NCI-H748 (cell line): ENCODE results near the gene XBP1.
A peak's percentile ranks its signal among the peaks of the same experiment; 100 is the strongest.
"Not testable (repeated sequence)": the region's sequence is repeated elsewhere in the genome, so short reads cannot be mapped to it uniquely, and the experiment has no call there.

Experiments
- DNase-seq: peaks from one replicate; lab custom pipeline; 2025; ENCODE audit not compliant: unreplicated experiment; lab: John Stamatoyannopoulos, UW

The XBP1 gene

DNA sequence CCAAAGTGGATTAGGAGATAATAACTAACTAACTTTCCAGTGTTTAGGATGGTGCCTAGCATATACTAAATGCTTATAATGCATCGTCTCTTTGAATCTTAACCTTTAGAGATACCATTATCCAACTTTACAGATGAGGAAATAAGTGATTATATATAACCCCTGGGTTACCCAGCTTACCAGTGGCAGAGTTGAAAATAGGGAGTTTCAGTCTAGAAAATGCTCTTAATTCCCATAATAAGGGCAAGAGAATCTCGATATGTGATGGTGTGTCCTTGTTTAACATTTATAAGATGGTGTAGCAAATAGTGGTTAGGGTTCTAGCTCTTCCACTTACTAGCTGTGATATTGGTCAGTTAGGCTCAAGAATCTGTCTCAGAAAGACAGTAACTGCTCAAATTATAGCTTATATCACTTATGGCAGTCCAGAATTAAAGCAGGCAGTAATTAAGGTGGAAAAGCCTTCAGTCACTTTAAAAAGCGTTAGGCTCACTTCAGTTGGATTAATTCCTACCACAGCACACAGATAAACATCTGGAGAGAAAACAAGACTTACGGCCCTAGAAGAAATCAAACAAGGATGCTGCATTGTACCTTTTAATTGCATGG, 6.3 kb downstream of the XBP1 start:
- DNase-seq = no peak

DNA sequence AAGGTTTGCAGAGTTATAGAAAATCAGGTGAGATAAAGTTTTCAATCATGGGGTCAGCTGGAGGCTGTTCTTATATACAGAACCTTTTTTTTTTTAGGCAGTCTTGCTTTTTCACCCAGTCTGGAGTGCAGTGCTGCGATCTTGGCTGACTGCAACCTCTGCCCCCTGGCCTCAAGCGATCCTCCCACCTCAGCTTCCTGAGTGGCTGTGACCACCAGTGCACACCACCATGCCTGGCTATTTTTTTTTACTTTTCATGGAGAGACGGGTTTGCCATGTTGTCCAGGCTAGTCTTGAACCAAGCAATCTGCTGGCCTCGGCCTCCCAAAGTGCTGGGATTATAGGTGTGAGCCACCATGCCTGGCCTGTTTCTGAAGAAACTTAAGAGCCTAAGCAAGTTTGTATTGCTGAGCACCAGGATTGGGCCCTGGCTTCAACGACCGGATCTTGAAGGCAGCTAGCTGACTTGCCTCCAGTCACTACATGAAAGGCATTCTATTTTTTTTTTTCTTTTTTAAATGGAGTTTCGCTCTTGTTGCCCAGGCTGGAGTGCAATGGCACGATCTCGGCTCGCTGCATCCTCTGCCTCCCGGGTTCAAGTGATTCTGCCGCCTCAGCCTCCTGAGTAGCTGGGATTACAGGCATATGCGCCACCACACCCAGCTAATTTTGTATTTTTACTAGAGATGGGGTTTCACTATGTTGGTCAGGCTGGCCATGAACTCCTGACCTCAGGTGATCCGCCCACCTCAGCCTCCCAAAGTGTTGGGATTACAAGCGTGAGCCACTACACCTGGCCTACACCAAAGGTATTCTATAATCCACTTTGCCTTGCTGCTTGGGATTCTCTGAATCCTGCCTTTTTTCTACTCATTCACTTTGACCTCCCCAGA, 7.6 kb downstream of the XBP1 start:
- DNase-seq = no peak

DNA sequence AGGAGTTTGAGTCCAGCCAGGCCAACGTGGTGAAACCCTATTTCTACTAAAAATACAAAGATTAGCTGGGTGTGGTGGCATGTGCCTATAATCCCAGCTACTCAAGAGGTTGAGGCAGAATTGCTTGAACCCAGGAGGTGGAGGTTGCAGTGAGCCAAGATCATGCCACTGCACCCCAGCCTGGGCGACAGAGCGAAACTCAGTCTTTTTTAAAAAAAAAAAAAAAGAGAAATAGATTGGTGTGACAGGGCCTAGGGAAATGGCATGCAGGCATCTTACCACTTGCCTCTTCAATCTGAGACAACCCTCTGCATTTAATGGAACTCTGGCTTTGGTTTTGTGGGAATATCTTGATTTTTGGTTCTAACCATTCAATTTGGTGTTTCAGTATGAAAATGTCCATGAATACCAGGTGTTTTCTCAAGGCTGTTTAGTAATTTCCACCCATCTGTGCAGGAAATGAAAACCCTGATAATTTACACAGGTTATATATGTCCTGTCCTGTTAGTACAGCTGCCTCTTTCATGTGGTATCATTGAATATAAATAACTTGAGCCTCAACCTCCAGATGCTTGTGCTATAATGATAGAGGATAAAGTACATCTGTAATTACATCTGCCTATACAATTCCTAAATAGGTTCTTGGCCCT, 8.4 kb downstream of the XBP1 start:
- DNase-seq = peak; percentile 4

DNA sequence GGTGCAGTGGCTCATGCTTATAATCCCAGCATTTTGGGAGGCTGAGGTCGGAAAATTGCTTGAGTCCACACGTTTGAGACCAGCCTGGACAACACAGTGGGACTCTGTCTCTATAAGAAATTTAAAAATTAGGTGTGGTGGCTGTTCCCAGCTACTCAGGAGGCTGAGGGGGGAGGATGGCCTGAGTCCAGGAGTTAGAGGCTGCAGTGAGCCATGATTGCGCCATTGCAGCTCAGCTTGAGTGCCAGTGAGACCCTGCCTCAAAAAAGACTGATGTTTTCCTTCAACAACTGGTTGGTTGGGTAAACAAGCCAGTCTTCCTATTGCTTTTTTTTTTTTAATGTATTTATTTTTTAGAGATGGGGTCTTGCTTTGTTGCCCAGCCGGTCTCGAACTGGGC, 9.2 kb downstream of the XBP1 start:
- DNase-seq = no peak

DNA sequence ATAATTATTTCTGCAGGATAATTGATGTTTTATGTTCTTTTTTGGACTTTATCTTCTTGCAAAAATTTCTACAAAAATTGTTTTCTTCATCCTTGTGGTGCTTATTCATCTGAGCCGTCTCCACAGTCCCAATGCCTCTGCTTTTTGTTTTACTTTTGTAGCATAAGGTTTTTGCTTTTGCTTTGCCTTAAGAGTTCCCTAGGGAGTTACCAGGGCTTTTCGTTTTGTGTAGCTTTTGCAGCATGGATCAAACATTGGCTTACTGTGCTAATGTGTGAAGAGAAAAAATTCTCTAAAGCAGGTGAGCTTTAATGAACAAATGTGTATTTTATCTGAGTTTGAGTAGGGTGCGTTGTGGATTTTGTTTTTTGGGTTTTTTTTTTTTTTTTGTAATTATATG, 11.8 kb downstream of the XBP1 start:
- DNase-seq = no peak

DNA sequence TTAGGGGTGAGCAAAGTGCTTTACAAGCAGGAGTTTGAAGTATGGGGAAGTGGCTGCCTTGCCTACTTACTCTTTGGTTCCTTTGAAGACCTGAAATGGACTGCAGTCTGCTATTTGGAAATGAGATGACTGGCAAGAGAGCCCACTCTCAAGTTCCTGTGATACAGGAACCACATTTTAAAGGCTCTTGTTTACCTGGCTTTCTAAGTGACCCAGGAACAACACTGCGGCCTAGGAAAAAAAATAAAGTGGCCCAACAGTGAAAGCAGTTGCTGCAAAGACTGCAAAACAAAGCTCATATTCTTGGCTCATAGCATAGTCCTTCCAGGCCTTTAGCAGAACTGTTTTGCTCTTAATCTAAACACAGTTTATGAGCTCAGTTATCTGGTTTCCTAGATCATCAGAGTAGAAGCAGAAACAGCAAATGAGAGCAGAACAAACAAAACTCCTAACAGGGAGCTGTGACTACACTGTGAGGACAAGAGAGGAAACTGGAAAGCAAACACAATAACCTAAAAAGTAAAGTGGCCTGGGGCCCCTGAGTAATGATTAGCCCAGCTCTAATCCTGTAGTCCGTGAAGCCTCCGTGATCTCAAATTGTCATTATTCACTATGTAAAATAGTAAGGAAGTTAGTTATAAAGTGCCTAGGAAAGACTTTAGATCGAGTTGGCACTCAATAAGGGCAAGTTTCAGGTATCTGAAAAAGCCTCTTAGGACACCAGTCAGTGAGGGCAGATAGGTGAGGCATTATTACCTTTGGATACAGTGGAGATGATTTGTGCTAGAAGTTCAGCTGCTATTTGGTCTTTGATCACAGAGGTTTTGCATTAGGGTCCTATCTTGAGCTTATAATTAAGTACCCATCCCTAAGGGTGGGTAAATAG, 16.3 kb downstream of the XBP1 start:
- DNase-seq = no peak

DNA sequence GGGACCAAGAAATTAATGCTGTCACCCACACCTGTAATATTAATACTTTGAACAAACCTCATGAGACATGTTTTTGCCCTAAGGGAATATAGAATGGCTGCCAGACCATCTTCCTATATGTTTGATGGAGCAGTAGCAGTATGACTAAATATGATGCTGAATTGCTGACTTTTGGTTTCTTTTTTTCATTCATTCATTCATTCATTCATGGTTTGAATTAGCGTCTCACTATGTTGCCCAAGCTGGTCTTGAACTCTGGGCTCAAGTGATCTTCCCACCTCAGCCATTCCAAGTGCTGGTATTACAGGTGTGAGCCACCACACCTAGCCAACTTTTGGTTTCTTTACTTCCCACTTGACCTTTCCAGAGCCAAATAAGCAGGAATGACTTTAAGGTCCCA, 20.1 kb downstream of the XBP1 start:
- DNase-seq = no peak

DNA sequence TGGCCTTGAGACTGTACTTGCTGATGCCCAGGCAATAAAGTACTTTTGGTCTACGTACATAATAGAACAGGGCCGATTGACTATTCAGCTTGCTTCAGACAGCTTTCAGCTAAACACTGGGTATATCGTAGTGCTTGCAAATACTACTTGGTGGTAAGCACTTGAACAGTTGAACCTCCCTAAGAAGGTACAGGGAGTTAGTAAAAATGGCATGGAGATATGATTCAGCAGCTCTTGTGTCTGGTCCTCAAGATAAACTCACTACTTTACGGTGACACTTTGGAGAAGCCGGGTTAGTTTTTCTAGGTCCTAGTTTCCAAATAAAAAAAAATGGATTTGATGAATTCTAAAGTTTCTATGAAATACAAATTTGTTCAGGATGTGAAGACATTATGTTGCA, 20.5 kb downstream of the XBP1 start:
- no peak for DNase-seq

DNA sequence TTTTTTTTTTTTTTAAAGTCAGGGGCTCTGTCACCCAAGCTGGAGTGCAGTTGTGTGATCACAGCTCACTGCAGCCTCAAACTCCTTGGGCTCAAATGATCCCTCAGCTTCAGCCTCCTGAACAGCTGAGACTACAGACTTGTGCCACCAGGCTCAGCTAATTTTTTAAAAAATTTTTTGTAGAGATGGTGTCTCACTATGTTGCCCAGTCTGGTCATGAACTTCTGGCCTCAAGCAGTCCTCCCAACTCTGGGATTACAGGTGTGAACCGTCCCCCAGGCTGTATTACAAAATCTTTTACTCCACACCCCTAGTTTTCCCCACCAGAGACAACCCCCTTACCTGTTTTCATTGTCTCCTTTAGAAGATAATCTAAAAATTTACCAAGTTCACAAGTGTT, 26.0 kb downstream of the XBP1 start:
- no peak for DNase-seq

DNA sequence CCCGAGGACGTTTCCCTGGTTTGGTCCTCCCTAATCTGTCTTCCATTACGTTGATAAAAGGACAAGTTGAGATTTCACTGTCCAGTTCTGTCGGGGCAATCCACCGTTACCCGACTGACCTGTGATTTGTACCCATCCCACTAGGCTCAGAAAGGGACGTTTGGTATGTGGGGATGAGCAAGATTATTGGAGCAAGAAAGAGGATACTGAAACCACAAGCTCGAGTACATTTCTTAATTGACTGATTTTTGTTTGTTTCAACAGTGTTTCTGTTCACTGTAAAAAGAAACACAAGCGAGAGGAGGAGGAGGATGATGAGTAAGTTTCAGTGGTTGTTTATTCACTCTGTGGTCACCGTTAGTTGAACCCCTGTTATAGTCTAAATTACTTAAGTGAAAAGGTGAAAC, 26.9 kb downstream of the XBP1 start:
- no peak for DNase-seq

DNA sequence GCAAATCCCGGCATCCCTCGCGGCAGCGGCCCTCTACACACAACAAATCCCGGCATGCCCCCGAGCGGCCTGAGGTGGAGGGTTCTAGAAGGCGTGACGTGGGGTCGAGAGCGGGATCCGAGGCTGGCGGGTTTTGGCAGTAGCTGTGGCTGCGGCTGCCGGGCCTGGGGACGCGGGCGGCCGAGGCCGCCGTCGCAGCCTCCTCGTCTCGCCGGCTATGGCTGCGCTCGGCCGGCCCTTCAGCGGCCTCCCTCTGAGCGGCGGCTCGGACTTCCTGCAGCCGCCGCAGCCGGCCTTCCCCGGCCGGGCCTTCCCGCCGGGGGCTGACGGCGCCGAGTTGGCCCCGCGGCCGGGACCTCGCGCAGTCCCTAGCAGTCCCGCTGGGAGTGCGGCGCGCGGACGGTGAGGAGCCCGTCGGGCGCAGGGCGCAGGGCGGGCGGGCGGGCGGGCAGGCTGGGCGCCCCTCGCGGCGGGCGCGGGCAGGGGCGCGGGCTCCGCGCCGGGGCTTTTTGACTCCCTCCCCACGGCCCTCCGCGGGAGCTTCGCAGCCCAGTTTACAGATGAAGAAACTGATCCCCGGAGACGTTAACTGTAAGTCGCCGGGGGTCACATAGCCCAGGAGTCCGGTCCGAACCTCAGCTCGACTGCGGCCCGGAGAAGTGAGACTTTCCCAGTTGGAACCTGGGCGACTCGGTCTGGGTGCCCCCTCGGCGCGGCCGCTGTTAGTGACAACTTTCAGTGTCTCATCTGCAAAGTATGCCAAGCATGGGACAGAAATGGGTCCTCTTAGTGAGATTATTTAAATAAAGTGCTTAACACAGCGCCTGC, 27.5 kb downstream of the XBP1 start, which contains the start of gene CCDC117:
CCDC117 (plus strand) TSS at position 63 of the 828 bp plus-strand sequence; CDS start at position 218, 155 bp downstream.
- peak; percentile 92 for DNase-seq

DNA sequence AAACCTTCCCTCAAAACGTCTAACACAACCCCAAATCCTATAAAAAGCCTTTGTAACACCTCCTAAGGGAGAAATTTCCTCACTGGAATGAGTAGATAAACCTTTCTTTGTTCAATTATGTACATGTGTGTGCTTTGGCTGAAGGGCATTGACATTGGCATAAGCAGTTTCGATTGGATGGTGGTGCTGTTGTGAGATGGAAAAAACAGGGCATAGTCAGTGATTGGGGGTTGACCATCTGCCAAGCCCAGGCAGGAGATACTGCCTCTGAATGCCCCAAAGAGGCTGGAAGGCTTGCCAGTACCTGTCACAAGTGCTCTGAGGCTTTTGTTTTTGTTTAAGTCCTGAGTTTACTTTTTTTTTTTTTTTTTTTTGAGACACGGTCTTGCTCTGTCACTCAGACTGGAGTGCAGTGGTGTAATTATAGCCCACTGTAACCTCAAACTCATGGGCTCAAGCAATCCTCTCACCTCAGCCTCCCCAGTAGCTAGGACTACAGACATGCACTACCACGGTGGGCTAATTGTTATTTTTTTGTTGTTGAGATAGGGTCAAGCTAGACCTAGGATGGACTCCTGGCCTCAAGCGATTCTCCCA, 29.1 kb downstream of the XBP1 start:
- no peak for DNase-seq

DNA sequence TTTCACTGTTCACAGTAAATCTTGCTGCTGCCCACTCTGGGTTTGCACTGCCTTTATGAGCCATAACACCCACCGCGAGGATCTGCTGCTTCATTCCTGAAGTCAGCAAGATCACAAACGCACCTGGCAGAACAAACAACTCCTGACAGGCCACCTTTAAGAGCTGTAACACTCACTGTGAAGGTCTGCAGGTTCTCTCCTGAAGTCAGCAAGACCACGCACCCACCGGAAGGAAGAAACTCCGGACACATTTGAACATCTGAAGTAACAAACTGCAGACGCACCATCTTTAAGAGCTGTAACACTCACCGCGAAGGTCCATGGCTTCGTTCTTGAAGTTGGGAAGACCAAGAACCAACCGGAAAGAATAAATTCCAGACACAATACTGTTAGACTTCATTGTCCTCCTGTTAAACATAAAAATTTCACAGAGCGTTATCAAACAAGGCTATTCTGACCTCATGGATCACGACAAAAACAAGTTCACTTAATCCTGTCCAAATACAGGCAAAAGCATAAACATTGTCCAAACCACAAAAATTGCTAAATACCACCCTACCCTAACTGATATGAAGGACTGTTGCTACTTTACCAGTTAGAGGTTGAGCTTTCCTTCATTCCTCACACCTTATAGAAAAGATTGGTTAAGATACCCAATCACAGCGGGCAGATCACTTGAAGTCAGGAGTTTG, 30.8 kb downstream of the XBP1 start:
- DNase-seq = no peak

DNA sequence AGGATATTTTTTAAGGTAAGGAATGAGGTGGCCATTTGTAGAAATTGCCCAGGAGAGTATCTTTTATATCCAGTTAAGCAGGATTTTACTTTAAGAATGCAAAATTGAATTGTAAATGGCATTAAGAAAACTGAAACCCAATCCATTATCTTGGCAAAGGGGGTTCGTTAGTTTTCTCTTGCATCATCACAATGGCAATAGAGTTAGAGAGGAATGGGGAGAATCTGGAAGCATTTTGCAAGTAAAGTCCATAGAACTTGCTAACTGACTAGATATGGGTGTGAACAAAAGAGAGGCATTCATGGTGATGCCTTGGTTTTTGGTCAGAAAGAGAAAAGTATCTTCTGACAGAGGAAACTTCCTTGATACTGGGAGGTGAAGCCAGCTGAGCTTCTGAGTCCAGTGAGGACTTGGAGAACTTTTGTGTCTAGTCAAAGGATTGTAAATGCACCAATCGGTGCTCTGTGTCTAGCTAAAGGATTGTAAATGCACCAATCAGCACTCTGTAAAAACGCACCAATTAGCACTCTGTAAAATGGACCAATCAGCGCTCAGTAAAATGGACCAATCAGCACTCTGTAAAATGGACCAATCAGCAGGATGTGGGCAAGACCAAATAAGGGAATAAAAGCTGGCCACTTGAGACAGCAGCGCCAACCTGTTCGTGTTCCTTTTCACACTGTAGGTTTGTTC, 31.5 kb downstream of the XBP1 start:
- peak; percentile 11 for DNase-seq

DNA sequence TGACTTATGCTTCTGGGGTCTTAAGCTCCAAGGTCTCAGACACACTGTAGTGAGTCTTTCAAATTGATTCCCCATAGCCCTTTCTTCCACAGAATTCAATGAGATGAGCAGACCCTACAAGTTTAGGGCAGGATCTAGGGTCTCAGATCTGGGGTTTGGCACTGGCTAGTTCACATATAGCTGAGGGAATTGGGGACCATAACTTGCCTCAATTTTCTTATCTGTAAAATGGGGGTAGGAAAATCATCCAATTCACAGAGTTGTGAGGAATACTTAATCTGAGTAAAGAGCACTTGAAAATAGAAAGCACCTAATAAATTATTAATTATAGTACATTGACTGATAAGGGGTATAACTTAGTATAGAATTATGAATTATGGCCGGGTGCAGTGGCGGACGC, 33.7 kb downstream of the XBP1 start:
- no peak for DNase-seq

DNA sequence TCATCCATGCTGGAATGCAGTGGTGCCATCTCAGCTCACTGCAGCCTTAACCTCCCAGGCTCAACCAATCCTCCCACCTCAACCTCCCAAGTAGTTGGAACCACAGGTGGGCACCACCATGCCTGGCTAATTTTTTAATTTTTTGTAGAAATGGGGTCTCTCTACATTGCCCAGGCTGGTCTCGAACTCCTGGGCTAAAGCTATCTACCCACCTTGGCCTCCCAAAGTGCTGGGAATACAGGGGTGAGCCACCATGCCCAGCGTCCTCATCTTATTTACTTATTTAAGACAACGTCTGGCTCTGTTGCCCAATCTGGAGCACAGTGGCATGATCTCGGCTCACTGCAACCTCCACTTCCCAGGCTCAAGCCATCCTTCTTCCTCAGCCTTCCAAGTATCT, 38.4 kb downstream of the XBP1 start:
- not testable (repeated sequence) for DNase-seq

DNA sequence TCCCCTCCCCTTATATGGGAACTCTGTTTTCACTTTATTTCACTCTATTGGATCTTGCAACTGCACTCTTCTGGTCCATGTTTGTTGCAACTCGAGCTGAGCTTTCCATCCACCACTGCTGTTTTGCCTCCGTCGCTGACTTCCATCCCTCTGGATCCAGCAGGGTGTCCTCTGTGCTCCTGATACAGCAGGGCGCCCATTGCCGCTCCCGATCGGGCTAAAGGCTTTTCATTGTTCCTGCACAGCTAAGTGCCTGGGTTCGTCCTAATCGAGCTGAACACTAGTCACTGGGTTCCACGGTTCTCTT, 39.0 kb downstream of the XBP1 start:
- no peak for DNase-seq

DNA sequence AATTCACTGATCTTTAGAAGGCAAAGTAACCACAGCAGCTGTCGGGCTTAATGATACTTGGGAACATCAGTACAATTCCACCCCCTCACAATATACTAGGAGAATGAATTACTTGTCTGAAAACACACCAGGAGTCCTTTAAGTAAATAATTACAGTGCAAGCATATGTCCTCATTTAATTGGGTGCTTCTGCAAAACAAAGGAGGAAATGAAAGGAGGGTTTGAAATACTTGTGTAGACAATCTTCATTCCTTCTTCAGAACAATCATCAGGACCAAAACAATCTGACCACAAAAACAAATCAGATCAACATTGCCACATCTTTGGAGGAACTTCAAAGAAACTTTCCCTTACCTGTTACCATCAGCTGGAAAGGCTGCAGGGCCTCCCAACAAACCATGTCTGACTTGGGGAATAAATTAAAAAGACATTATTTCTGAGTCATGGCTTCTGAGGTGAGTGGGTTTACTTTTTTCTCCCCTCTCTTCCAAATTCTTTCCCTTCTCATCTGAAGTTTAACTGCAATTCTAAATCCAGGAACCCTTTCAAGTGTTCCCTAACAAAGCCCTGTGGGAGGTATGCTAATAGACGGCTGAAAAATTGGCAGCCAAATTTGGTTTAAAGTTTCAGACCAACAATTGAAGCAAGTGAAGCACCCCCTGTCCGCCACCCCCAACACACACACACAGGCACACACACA, 40.4 kb downstream of the XBP1 start:
- DNase-seq = peak; percentile 60
